Measurements from ENCODE around the gene CARD14.

The CARD14 gene

GRCh38 chr17:80212962-80213642 lies 43.3 kb downstream of the CARD14 start:
- Histone ChIP-seq H3K36me3 (ENCODE audit: control insufficient read depth, insufficient read depth, low read length) (peaks cover 63% of the 10 kb centered on the region), H3K4me3 (ENCODE audit: low read depth, low read length) (no peak overlapping the region), H3K9ac (ENCODE audit: low read depth, low read length) (no peak overlapping the region), H3K9me3 (ENCODE audit: control insufficient read depth, insufficient read depth, low read length) (no peaks in the 10 kb centered on the region), H3K4me1 (ENCODE audit: control insufficient read depth, insufficient read depth, low read length) (no peaks in the 10 kb centered on the region), H3K27me3 (ENCODE audit: control insufficient read depth, insufficient read depth, low read length) (no peaks in the 10 kb centered on the region), H3K27ac (ENCODE audit: low read depth, low read length) (no peak overlapping the region)

- H3K4me3 ChIP-seq (ENCODE audit: low read depth, low read length), result no peak overlapping the region
- H3K36me3 ChIP-seq (ENCODE audit: control insufficient read depth, insufficient read depth, low read length), result peaks cover 63% of the 10 kb centered on the region
- no peaks in the 10 kb centered on the region for H3K4me1 ChIP-seq (ENCODE audit: control insufficient read depth, insufficient read depth, low read length)
- H3K27me3 ChIP-seq (ENCODE audit: control insufficient read depth, insufficient read depth, low read length), result no peaks in the 10 kb centered on the region
- no peak overlapping the region for H3K9ac ChIP-seq (ENCODE audit: low read depth, low read length)
- no peak overlapping the region for H3K27ac ChIP-seq (ENCODE audit: low read depth, low read length)
- H3K9me3 ChIP-seq (ENCODE audit: control insufficient read depth, insufficient read depth, low read length), result no peaks in the 10 kb centered on the region
These were observed 43.8 kb downstream of the CARD14 start for GRCh38 chr17:80213643-80213975.

DNA sequence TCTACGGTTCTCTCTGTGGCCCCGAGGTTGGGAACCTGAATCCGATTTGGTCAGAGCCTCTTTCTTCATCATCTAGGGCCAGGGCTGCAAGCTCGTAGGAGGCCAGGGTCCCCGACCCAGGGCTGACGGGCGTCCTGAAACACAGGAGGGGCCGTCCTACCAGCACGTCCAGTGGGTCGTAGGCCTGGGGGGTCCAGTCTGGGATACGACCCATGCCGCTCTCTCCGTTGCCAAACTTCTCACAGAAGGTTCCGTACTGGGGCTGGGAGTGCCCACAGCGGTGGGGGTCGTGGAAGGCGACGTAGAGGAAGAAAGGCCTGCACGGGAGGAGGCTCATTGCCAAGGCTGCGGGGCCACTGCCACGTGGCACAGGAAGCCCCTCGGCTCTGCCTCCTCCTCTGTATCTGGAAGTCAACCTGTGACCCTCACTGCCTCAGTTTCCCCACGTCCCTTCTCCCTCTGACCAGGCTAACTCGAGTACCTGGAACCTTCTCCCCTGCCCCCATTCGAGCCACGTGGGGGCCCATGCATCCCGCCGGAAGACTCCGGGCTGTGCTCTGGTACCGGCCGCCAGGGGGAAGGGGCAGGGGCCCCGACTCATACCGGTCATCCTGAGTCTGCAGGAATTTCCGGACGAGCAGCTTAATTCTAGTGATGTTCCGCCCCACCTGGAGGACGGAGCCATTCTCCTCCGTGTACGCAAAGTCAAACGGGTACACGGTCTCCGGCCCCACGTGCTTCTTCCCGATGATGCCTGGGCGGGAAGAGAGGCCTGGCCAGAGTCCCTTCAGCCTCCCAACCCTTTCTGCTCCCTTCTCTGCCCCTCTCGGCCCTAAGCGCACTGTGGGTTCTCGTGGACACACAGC lies 44.4 kb downstream of the CARD14 start:
- Histone ChIP-seq H3K9ac (ENCODE audit: low read depth, low read length) (no peak overlapping the region), H3K4me1 (ENCODE audit: control insufficient read depth, insufficient read depth, low read length) (no peaks in the 10 kb centered on the region), H3K27ac (ENCODE audit: low read depth, low read length) (no peak overlapping the region), H3K4me3 (ENCODE audit: low read depth, low read length) (no peak overlapping the region), H3K36me3 (ENCODE audit: control insufficient read depth, insufficient read depth, low read length) (peaks cover 57% of the 10 kb centered on the region), H3K9me3 (ENCODE audit: control insufficient read depth, insufficient read depth, low read length) (no peaks in the 10 kb centered on the region), H3K27me3 (ENCODE audit: control insufficient read depth, insufficient read depth, low read length) (no peaks in the 10 kb centered on the region)

GRCh38 chr17:80214878-80215210 lies 45.0 kb downstream of the CARD14 start:
- Histone ChIP-seq H3K27me3 (ENCODE audit: control insufficient read depth, insufficient read depth, low read length) (no peaks in the 10 kb centered on the region), H3K4me1 (ENCODE audit: control insufficient read depth, insufficient read depth, low read length) (no peaks in the 10 kb centered on the region), H3K4me3 (ENCODE audit: low read depth, low read length) (no peak overlapping the region), H3K36me3 (ENCODE audit: control insufficient read depth, insufficient read depth, low read length) (peaks cover 51% of the 10 kb centered on the region), H3K9ac (ENCODE audit: low read depth, low read length) (no peak overlapping the region), H3K9me3 (ENCODE audit: control insufficient read depth, insufficient read depth, low read length) (no peaks in the 10 kb centered on the region), H3K27ac (ENCODE audit: low read depth, low read length) (no peak overlapping the region)

GRCh38 chr17:80216473-80217456 lies 46.9 kb downstream of the CARD14 start:
- H3K9ac ChIP-seq (ENCODE audit: low read depth, low read length), result no peak overlapping the region
- H3K9me3 ChIP-seq (ENCODE audit: control insufficient read depth, insufficient read depth, low read length), result no peaks in the 10 kb centered on the region
- H3K4me3 ChIP-seq (ENCODE audit: low read depth, low read length), result no peak overlapping the region
- H3K27me3 ChIP-seq (ENCODE audit: control insufficient read depth, insufficient read depth, low read length), result no peaks in the 10 kb centered on the region
- no peak overlapping the region for H3K27ac ChIP-seq (ENCODE audit: low read depth, low read length)
- peaks cover 32% of the 10 kb centered on the region for H3K36me3 ChIP-seq (ENCODE audit: control insufficient read depth, insufficient read depth, low read length)
- H3K4me1 ChIP-seq (ENCODE audit: control insufficient read depth, insufficient read depth, low read length), result no peaks in the 10 kb centered on the region

GRCh38 chr17:80217703-80218362 lies 48.0 kb downstream of the CARD14 start:
- Histone ChIP-seq H3K9me3 (ENCODE audit: control insufficient read depth, insufficient read depth, low read length) (no peaks in the 10 kb centered on the region), H3K4me3 (ENCODE audit: low read depth, low read length) (no peak overlapping the region), H3K9ac (ENCODE audit: low read depth, low read length) (no peak overlapping the region), H3K36me3 (ENCODE audit: control insufficient read depth, insufficient read depth, low read length) (peaks cover 28% of the 10 kb centered on the region), H3K27me3 (ENCODE audit: control insufficient read depth, insufficient read depth, low read length) (no peaks in the 10 kb centered on the region), H3K27ac (ENCODE audit: low read depth, low read length) (no peak overlapping the region), H3K4me1 (ENCODE audit: control insufficient read depth, insufficient read depth, low read length) (no peaks in the 10 kb centered on the region)

DNA sequence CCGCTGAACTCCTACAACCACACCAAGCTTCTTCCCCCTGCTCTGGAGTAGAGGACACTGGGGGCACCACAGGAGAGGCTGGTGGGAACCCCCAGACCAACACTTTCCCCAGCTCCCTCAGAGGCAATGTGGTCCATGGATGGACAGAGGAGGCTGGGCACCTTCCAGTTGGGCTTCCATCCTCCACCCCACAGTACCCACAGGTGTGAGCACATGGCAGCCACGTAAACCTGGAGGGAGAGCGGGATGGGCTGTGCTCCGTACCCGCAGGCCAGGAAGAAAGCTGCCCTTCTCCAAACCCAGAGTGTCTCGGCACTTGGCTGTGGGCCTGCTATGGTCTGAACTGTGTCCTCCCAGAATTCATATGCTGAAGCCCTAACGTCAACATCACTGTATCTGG lies 48.6 kb downstream of the CARD14 start:
- no peaks in the 10 kb centered on the region for H3K9me3 ChIP-seq (ENCODE audit: control insufficient read depth, insufficient read depth, low read length)
- peaks cover 32% of the 10 kb centered on the region for H3K36me3 ChIP-seq (ENCODE audit: control insufficient read depth, insufficient read depth, low read length)
- H3K27ac ChIP-seq (ENCODE audit: low read depth, low read length), result no peak overlapping the region
- no peak overlapping the region for H3K4me3 ChIP-seq (ENCODE audit: low read depth, low read length)
- H3K9ac ChIP-seq (ENCODE audit: low read depth, low read length), result no peak overlapping the region
- no peaks in the 10 kb centered on the region for H3K4me1 ChIP-seq (ENCODE audit: control insufficient read depth, insufficient read depth, low read length)
- H3K27me3 ChIP-seq (ENCODE audit: control insufficient read depth, insufficient read depth, low read length), result no peaks in the 10 kb centered on the region

GRCh38 chr17:80219013-80219762 lies 49.4 kb downstream of the CARD14 start:
- H3K9me3 ChIP-seq (ENCODE audit: control insufficient read depth, insufficient read depth, low read length), result no peaks in the 10 kb centered on the region
- H3K4me3 ChIP-seq (ENCODE audit: low read depth, low read length), result peak overlapping the region; percentile 96
- H3K9ac ChIP-seq (ENCODE audit: low read depth, low read length), result no peak overlapping the region
- no peak overlapping the region for H3K27ac ChIP-seq (ENCODE audit: low read depth, low read length)
- no peaks in the 10 kb centered on the region for H3K27me3 ChIP-seq (ENCODE audit: control insufficient read depth, insufficient read depth, low read length)
- H3K4me1 ChIP-seq (ENCODE audit: control insufficient read depth, insufficient read depth, low read length), result no peaks in the 10 kb centered on the region
- H3K36me3 ChIP-seq (ENCODE audit: control insufficient read depth, insufficient read depth, low read length), result peaks cover 27% of the 10 kb centered on the region

- H3K27me3 ChIP-seq (ENCODE audit: control insufficient read depth, insufficient read depth, low read length), result no peaks in the 10 kb centered on the region
- H3K9ac ChIP-seq (ENCODE audit: low read depth, low read length), result peak overlapping the region; percentile 72; the same call in 1 of the 2 replicates
- no peak overlapping the region for H3K27ac ChIP-seq (ENCODE audit: low read depth, low read length)
- H3K36me3 ChIP-seq (ENCODE audit: control insufficient read depth, insufficient read depth, low read length), result peaks cover 26% of the 10 kb centered on the region
- peak overlapping the region; percentile 96 for H3K4me3 ChIP-seq (ENCODE audit: low read depth, low read length)
- 0 out of 2 replicates have a peak, but pooled peaks cover 4% of the 10 kb centered on the region for H3K4me1 ChIP-seq (ENCODE audit: control insufficient read depth, insufficient read depth, low read length)
- no peaks in the 10 kb centered on the region for H3K9me3 ChIP-seq (ENCODE audit: control insufficient read depth, insufficient read depth, low read length)
These were observed 49.9 kb downstream of the CARD14 start for GRCh38 chr17:80219763-80220053.

Measured in HUES48 (cell line).